Posterior cingulate gyrus (tissue), 11 donors: ENCODE results near the gene SMTNL1.

Experiments
- DNase-seq, 10 donors: peaks; one replicate each; pipeline versions ENCODE4 v3.0.0 to v3.0.0-alpha.2; 2020 to 2021; ENCODE audit warnings: mixed read lengths in 3 of 10
- intact Hi-C: fragments of 100-400 bp; cut with DNase I; formaldehyde crosslinking; loops from one replicate; pipeline ENCODE4 v1.15.1; 2023

SMTNL1 gene

GRCh38 chr11:57536947-57537619 lies at the start of gene SMTNL1:
Gene SMTNL1 (plus strand): TSS chr11:57537595. CDS start chr11:57542643, 5,048 bp downstream.
- intact Hi-C loops, result no loop called here
- peak in 1 of 10 donors; percentile 32 for DNase-seq

DNA sequence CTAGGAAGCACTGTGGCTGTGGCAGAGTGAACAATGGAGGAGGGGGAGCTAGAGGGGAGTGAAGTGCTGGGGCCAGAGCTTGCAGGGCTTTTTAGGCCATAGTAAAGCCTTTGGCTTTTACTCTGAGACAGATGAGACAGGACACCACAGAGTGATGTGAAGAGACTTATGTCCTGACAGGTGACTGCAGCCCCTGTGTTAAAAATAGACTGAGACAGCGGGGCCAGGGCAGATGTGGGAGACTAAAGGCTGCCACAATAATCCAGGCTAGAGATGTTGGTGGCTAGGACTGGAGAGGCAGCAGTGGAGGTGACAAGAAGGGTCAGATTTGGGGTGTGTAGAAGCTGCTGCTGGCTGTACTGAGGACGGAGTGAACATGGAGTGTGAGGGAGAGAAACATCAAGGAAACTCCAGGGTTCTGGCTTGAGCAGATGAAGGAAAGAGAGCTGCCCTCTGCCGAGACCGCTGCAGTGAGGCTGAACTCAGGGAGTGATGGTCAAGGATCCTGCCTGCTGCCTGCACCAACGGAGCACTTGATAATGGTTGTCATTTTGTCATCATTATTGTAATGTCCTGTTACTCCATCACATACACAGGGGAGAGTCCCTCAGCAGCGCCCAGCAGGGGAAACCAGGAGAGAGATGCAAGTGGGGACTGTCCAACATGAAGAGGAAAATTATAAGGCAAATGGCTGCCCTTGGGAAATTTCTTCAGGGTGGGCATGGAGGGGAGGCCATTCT lies 49.3 kb upstream of the SMTNL1 start:
- intact Hi-C loops, result no loop called here
- peak in 1 of 10 donors; percentile 39 for DNase-seq

DNA sequence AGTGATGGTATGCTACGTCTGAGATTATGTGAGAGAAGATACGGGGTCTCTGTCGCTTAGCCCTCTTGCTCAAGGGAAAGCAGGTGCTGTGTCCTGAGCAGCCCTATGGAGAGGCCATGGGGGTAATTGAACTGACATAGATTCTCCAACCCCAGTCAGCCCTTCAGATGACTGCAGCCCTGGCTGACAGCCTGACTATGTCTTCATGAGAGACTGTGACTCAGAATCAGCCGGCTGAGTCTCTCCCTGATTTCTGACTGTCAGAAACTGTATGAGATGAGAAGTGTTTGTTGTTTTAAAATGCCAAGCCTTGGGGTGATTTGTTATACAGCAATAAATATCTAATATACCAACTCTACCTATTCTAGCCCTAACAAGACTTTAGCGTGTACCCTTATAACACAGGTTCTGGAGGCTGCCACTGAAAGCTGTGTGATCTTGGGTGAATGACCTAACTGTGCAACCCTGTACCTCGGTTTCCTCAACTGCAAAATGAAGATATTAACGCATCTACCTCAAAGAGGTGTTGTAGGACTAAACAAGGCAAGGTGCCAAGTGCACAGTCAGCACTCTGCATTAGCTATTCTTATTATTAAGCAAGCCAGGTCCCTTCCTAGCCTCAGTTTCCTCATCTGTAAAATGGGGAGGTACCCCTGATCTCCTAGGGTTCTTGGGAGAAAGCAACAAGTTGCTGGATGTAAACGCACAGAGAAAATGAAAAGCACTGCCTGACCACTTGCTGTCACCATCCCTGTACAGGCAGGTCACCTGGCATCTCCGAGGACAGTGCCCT lies 46.7 kb upstream of the SMTNL1 start:
- DNase-seq, result peak in 1 of 10 donors; percentile 47
- intact Hi-C loops, result no loop called here

DNA sequence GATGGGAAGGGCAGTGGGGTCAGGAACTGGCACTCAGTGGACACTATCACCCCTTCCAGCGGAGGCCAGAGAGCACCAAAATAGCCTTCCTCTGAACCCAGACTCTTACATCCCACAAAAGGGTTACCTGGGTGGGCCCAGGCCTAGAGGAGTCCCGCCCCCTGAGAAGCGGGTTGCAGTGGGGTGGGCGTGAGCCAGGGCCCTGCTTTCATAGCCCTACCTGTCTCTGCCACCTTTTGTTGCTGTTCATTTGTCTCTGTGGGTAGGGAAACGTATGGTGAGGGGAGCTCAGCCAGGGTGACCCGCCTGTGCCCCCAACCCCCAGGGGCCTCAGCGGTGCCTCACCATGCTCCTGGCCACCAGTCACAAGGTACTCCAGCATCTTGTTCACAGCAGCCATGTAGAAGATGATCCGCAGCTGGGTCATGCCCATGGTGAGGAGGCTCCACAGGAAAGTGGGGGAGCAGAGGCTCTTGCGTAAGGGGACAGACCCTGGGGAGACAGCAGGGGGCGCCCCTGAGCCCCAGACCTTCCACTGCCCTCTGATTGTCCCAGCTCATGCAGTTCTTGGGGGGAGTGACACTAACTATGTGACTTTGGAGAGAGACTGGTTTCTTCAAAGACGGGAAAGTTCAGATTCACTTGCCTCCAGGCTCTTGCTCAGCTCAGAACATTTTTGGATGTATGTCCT lies 45.9 kb upstream of the SMTNL1 start:
- peak in 4 of 10 donors; percentile 41 to 89 (median 63) for DNase-seq

DNA sequence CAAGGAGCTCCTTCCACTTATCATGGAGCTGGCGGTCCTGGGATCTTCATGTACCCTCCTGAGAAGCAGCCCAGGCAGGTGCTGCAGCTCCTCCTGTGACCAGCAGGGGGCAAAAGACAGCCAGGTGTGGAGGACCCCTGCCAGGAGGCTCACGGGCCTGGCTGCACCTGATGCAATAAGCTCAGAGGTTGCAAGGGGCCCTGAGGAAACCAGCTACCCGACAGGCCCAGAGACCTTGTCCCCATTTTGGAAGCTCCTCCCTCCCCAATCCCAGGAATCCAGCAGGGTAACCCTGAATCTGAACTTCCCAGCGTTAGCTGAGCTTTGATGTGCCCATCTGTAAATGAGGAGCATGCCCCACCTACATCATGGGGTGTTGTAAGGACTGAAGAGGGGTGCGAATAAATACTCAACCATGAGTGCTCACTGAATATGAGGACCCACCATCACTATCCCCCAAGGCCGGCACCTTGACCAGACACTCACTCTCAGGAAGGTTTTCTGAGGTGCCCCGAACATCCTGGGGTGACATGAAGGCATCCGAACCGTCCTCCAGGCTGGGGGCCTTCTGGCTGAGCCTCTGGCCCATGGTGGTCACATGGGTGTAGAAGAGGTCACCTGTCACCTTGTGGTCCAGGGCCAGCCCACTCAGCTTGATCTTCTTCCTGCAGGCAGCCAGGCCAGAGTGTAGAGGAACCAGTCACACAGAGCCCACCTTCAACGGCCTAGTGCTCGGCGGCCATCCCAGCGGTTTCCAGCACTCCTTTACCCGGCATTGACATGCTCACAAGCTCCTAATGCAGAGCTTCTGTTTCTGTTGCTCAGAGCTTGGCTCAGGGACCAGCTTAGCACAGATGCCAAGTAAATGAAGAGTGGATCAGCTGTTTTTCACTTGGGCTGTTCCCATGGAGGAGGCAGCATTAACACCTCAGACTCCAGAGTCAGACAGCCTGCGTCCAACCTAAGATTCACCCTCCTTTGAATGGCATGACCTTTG lies 43.6 kb upstream of the SMTNL1 start:
- intact Hi-C loops, result loop anchor here (2.0 kb wide), 1 partner anchor 33 kb away; no protein-coding TSS in a partner anchor
- peak in 6 of 10 donors; percentile 41 to 89 (median 48) for DNase-seq

More for the DNA sequence above, 45.9 kb upstream of the SMTNL1 start:
- intact Hi-C loops, result loop anchor here (2.0 kb wide), 1 partner anchor 35 kb away; no protein-coding TSS in a partner anchor

DNA sequence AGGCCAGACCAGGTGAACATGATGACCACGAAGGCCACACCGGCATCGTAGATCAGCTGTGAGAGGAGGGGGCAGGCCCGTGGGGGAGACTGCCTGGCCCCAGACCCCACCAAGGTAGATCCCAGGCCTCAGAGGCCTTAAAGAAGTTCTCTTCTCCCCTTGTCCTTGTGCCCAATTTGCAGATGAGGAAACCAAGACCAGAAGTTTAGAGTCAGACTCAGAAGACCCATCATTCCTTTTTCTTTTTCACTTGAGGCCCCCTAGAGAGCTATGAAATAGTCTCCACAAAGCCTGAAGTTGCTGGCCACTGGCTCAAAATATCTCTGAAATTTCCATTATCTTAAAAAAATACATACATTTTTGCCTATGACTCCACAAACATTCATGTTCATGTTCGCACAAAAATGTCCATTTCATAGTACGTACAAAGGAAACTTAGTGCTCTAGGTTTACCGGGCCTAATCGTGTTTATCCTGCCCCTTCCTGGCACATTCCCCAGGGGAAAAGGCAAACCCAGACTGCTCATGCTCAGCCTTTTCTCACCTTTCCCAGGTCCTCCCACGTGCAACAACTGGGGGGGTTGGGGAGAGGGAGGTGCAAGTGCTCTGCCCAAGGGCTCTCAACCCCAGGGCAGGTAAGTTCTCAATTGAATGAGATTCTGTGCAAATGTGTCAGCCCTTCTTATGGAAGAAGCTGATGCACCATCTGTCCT lies 41.1 kb upstream of the SMTNL1 start:
- intact Hi-C loops, result no loop called here
- no peak for DNase-seq

GRCh38 chr11:57497303-57498247 lies 39.8 kb upstream of the SMTNL1 start:
- intact Hi-C loops, result no loop called here
- no peak for DNase-seq

DNA sequence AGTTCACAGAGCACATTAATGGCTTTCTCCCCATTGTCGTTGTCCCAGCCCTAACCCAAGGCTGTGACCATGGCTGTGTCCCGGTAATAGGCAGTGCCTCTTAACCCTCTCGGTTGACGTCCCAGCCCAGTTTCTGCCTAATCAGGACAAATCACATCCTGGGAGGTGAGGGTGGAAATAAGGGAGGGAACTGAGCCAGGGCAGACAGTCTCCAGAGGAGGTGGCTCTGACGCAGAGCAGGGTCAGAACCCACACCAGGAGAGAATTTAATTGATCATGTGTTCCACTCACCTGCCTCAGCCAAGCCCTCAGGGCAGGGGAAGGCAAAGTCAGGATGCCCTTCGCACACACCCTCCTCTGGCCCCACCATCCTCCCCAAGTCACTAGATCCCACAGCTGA lies 38.9 kb upstream of the SMTNL1 start:
- intact Hi-C loops, result no loop called here
- DNase-seq, result no peak

DNA sequence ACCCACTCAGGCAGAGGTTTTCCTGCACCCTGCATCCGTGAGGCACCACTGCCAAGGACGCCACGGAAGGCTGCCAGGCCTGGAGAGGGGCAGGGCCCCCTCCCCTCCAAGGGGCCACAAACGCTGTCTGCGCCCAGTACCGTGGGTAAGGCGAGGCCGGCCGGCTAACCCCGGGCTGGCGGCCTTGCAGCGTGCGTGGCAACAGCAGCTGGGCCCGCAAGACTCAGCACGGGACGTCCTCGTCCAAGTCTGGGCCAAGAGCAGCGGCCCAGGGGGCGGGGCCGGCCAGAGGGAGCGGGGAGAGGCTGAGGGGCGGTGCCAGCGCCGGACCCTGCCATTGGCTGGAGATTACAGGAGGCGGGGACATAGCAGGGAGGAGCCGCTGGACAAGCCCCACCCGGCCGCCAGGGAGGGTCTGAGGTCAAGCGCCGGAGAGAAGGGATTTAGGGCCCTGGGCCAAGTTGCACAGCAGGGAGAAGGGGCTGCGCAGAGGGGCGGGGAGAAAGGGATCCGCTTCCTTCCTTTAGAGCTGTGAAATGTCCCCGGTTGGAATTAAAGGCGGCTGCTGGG lies 37.9 kb upstream of the SMTNL1 start:
- intact Hi-C loops, result no loop called here
- DNase-seq, result peak; percentile 85 to 99 (median 94)

- no peak for DNase-seq
- intact Hi-C loops, result no loop called here
Measured at GRCh38 chr11:57499983-57500461, 37.4 kb upstream of the SMTNL1 start.

- DNase-seq, result no peak
- intact Hi-C loops, result no loop called here
Measured at GRCh38 chr11:57500515-57500914, 36.9 kb upstream of the SMTNL1 start.

GRCh38 chr11:57500926-57501325 lies 36.5 kb upstream of the SMTNL1 start:
- DNase-seq, result no peak
- intact Hi-C loops, result no loop called here

DNA sequence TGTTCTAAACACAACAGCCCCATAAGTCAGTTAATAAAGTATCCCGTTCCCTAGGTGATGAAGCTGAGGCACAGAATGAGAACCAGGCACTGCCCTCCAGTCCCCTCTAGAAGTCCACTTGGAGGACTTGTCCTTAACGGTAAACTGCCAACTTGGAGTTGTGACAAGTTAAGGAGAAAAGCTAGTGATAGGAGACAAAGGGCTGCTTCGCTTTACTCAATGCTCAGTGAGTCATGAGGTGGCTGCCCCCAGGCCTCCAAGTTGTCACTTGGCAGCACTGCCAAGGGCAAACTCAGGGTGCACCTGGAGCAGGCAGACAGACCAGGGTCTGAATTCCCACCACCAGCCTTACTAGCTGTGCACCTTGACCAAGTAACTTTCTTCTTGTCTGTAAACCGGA lies 35.4 kb upstream of the SMTNL1 start:
- no peak for DNase-seq
- intact Hi-C loops, result no loop called here

DNA sequence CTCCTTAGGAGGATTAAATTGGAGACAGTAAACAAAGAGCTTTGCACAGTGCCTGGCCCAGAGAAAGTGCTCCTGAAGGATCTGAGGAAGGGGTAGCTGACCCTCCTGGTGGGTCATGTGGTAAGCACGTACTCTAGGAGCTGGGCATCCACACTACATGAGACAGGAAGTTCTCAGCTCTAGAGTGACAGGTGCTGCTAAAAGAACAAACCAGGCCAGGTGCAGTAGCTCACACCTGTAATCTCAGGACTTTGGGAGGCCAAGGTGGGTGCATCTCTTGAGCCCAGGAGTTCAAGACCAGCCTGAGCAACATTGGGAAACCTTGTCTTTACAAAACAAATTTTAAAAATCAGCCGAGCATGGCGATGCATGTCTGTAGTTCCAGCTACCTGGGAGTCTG lies 35.0 kb upstream of the SMTNL1 start:
- intact Hi-C loops, result no loop called here
- DNase-seq, result no peak

DNA sequence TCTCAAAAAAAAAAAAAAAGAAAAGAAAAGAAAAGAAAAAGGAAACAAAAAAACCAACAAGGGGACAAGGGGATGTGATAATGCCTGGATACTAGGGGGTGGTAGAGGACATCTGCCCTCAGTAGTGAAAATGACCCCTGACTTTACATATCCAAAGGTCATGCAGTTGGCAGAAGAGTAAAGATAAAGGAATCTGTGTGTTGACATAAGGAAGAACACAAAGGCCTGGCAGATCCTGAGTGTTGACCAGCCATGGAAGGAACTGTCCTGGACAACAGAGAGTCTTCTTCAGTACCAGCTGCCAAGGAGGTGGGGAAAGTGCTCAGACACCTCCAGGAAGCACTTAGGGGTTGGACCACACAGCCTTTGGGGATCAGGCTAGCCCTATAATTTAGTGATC lies 34.5 kb upstream of the SMTNL1 start:
- DNase-seq, result no peak
- intact Hi-C loops, result no loop called here

- no peak for DNase-seq
- intact Hi-C loops, result no loop called here
Measured at GRCh38 chr11:57504511-57504910, 32.9 kb upstream of the SMTNL1 start.

DNA sequence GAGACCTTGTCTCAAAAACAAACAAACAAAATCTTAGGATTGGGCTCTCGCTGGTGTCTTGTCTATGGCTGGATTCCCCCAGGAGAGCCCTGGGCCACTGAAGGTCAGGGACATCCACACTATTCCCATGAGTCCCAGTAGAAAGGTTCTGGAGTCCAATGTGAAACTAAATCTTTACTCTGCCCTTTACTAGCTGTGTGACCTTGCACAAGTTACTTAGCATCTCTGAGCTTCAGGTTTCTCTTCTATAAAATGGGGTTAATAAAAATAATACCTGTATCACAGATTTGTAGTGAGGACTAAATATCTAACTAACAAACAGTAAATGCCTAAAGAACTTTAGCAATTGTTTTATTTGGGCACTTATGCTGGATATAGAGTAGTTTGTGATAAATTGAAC lies 30.9 kb upstream of the SMTNL1 start:
- DNase-seq, result no peak
- intact Hi-C loops, result no loop called here
